WTC11 (cell line): ENCODE results near the gene CTNNA2. TPM values are rescaled to one million over a fixed set of nuclear protein-coding genes. Genes with fewer than 3 reads are reported as not detected.

Experiments
- ATAC-seq: fragments of 200-7000 bp; cut with Tn5 transposase; 2 replicates; pipeline ENCODE4 v1.10.0; 2021; ENCODE audit warnings: mild to moderate bottlenecking, moderate library complexity
- CTCF ChIA-PET: fragments of 300-600 bp; sonication (Branson Sonifier 250); formaldehyde crosslinking; loops from one replicate; lab custom pipeline; 2021; ENCODE audit warnings: antibody characterized with exemption; lab: Charles Lee
- POLR2A ChIA-PET: fragments of 350-600 bp; sonication (Branson Sonifier 250); formaldehyde crosslinking; loops from one replicate; lab custom pipeline; 2021; ENCODE audit warnings: antibody characterized with exemption; lab: Charles Lee
- DNase-seq: peaks from one replicate; pipeline ENCODE4 v3.0.0; 2021; ENCODE audit warnings: low spot score
- H3K27ac Mint-ChIP-seq: 2 replicates; pipeline ENCODE4 v1.8.0; 2021; ENCODE audit warnings: mixed read lengths
- H3K27me3 Mint-ChIP-seq: 2 replicates; pipeline ENCODE4 v1.8.0; 2021; ENCODE audit warnings: low read depth, mild to moderate bottlenecking, moderate library complexity, mixed read lengths
- H3K36me3 Mint-ChIP-seq: 2 replicates; pipeline ENCODE4 v1.8.0; 2021; ENCODE audit warnings: mixed read lengths
- H3K4me1 Mint-ChIP-seq: 2 replicates; pipeline ENCODE4 v1.8.0; 2022; ENCODE audit warnings: mixed read lengths
- H3K4me3 Mint-ChIP-seq: 2 replicates; pipeline ENCODE4 v1.8.0; 2021; ENCODE audit warnings: mild to moderate bottlenecking, moderate library complexity, mixed read lengths
- H3K9me3 Mint-ChIP-seq: 2 replicates; pipeline ENCODE4 v1.8.0; 2021; ENCODE audit warnings: mixed read lengths
- CTCF ChIP-seq: fragments of 200-600 bp; IDR thresholded peaks from 2 replicates; pipeline ENCODE4 v1.8.0; 2022; ENCODE audit warnings: antibody characterized with exemption
- GABPB1 ChIP-seq: sonication (generic); formaldehyde crosslinking; IDR thresholded peaks from 2 replicates; pipeline ENCODE4 v1.8.1; 2023; ENCODE audit warnings: mild to moderate bottlenecking, missing genetic modification reagents
- GTF2I ChIP-seq: fragments of 250-450 bp; sonication (Bioruptor Pico); conservative IDR thresholded peaks from 2 replicates; pipeline ENCODE4 v1.4.0; 2021; ENCODE audit warnings: mild to moderate bottlenecking
- MAX ChIP-seq: sonication (generic); formaldehyde crosslinking; IDR thresholded peaks from 2 replicates; pipeline ENCODE4 v1.8.0; 2022; ENCODE audit warnings: mild to moderate bottlenecking, missing genetic modification reagents
- MXD4 ChIP-seq: fragments of 250-450 bp; sonication (Bioruptor Pico); IDR thresholded peaks from 2 replicates; pipeline ENCODE4 v1.8.0; 2021; ENCODE audit warnings: mild to moderate bottlenecking, moderate library complexity, borderline replicate concordance
- NFATC4 ChIP-seq: fragments of 250-450 bp; sonication (Bioruptor Pico); IDR thresholded peaks from 2 replicates; pipeline ENCODE4 v1.9.0; 2021; ENCODE audit warnings: mild to moderate bottlenecking
- NR1H2 ChIP-seq: sonication (generic); formaldehyde crosslinking; IDR thresholded peaks from 2 replicates; pipeline ENCODE4 v1.9.0; 2021; ENCODE audit warnings: mild to moderate bottlenecking, moderate library complexity, missing genetic modification reagents
- NR3C1 ChIP-seq: sonication (generic); formaldehyde crosslinking; conservative IDR thresholded peaks from 2 replicates; pipeline ENCODE4 v1.8.1; 2023; ENCODE audit warnings: low read depth, mild to moderate bottlenecking, missing genetic modification reagents
- PRRX2 ChIP-seq: fragments of 250-450 bp; sonication (Bioruptor Pico); IDR thresholded peaks from 2 replicates; pipeline ENCODE4 v1.8.0; 2021; ENCODE audit warnings: mild to moderate bottlenecking
- RELA ChIP-seq: sonication (generic); formaldehyde crosslinking; IDR thresholded peaks from 2 replicates; pipeline ENCODE4 v1.8.1; 2022; ENCODE audit warnings: missing genetic modification reagents, mild to moderate bottlenecking, borderline replicate concordance
- SP1 ChIP-seq: sonication (generic); formaldehyde crosslinking; conservative IDR thresholded peaks from 2 replicates; pipeline ENCODE4 v1.8.1; 2022; ENCODE audit warnings: missing genetic modification reagents
- TEAD1 ChIP-seq: sonication (generic); formaldehyde crosslinking; IDR thresholded peaks from 2 replicates; pipeline ENCODE4 v1.8.0; 2022; ENCODE audit warnings: mild to moderate bottlenecking, missing genetic modification reagents
- ZNF121 ChIP-seq: sonication (generic); formaldehyde crosslinking; IDR thresholded peaks from 2 replicates; pipeline ENCODE4 v1.8.0; 2023; ENCODE audit warnings: missing genetic modification reagents
- ZNF232 ChIP-seq: sonication (generic); formaldehyde crosslinking; IDR thresholded peaks from 2 replicates; pipeline ENCODE4 v1.8.0; 2022; ENCODE audit warnings: mild to moderate bottlenecking, missing genetic modification reagents
- ZNF281 ChIP-seq: sonication (generic); formaldehyde crosslinking; IDR thresholded peaks from 2 replicates; pipeline ENCODE4 v1.8.0; 2023; ENCODE audit warnings: mild to moderate bottlenecking, missing genetic modification reagents
- ZNF416 ChIP-seq: fragments of 250-450 bp; sonication (Bioruptor Pico); IDR thresholded peaks from 2 replicates; pipeline ENCODE4 v1.9.0; 2021; ENCODE audit warnings: mild to moderate bottlenecking, inconsistent platforms
- ZNF423 ChIP-seq: fragments of 250-450 bp; sonication (Bioruptor Pico); IDR thresholded peaks from 2 replicates; pipeline ENCODE4 v2.1.2; 2022; ENCODE audit warnings: mild to moderate bottlenecking, moderate library complexity
- ZNF425 ChIP-seq: fragments of 250-450 bp; sonication (Bioruptor Pico); conservative IDR thresholded peaks from 2 replicates; pipeline ENCODE4 v1.9.0; 2021; ENCODE audit warnings: mild to moderate bottlenecking
- total RNA-seq: library from RNA; stranded (reverse); gene quantifications from 3 replicates; pipeline ENCODE4 v1.2.3, GENCODE V29; 2021

The CTNNA2 gene
- total RNA-seq, 1 experiment from 2014 or later: 3.8 TPM

- ChIA-PET POLR2A (interaction anchor here (1.1 kb wide), 1 partner anchor 189 kb away, joined by 3 read pairs; no protein-coding TSS in a partner anchor), CTCF (interaction anchor here (1.9 kb wide), 1 partner anchor 9 kb away, joined by 11 read pairs; no protein-coding TSS in a partner anchor)
- no peak for DNase-seq
- no peak for ATAC-seq
- Mint-ChIP-seq H3K27ac (no peak overlapping the region), H3K9me3 (peaks cover 3% of the 10 kb centered on the region; the same call in 1 of the 2 replicates), H3K36me3 (no peaks in the 10 kb centered on the region), H3K4me3 (no peak overlapping the region), H3K27me3 (no peaks in the 10 kb centered on the region), H3K4me1 (peaks cover 8% of the 10 kb centered on the region)
- TF ChIP-seq ZNF416 (CRISPR knock-in tag): no peak
- TF ChIP-seq GTF2I (CRISPR knock-in tag): no peak
- TF ChIP-seq ZNF425 (CRISPR knock-in tag): no peak
- TF ChIP-seq TEAD1: no peak
- no peak for TF ChIP-seq MAX (CRISPR knock-in tag)
- no peak for TF ChIP-seq NFATC4 (CRISPR knock-in tag)
Observed at GRCh38 chr2:80248146-80248545, 735.3 kb downstream of the CTNNA2 start.

- H3K27me3 Mint-ChIP-seq: no peaks in the 10 kb centered on the region; the same call in 1 of the 2 replicates
- H3K4me3 Mint-ChIP-seq: no peak overlapping the region
- no peak for ATAC-seq
- no peak for DNase-seq
- ChIA-PET POLR2A (no interaction called here), CTCF (interaction anchor here (1.1 kb wide), 1 partner anchor 14 kb away, joined by 4 read pairs; no protein-coding TSS in a partner anchor)
- no peaks in the 10 kb centered on the region for H3K36me3 Mint-ChIP-seq
- peaks cover 3% of the 10 kb centered on the region; the same call in 1 of the 2 replicates for H3K9me3 Mint-ChIP-seq
- no peak for TF ChIP-seq CTCF
- TF ChIP-seq ZNF423 (CRISPR knock-in tag): no peak
- no peak for TF ChIP-seq MXD4 (CRISPR knock-in tag)
- no peak for TF ChIP-seq GABPB1 (CRISPR knock-in tag)
- no peak overlapping the region for H3K27ac Mint-ChIP-seq
- peaks cover 16% of the 10 kb centered on the region for H3K4me1 Mint-ChIP-seq
Observed at GRCh38 chr2:80252294-80252986, 739.6 kb downstream of the CTNNA2 start.

GRCh38 chr2:80255918-80256781 lies 743.3 kb downstream of the CTNNA2 start:
- TF ChIP-seq NFATC4 (CRISPR knock-in tag) (no peak), NR3C1 (CRISPR knock-in tag) (no peak), ZNF232 (CRISPR knock-in tag) (no peak), CTCF (no peak), GTF2I (CRISPR knock-in tag) (no peak), RELA (no peak), ZNF281 (no peak), NR1H2 (CRISPR knock-in tag) (no peak), SP1 (no peak), PRRX2 (no peak), ZNF121 (no peak)
- Mint-ChIP-seq H3K27me3 (no peaks in the 10 kb centered on the region; the same call in 1 of the 2 replicates), H3K27ac (no peak overlapping the region), H3K9me3 (peaks cover under 1% of the 10 kb centered on the region; the same call in 1 of the 2 replicates), H3K4me3 (no peak overlapping the region), H3K4me1 (peaks cover 9% of the 10 kb centered on the region), H3K36me3 (no peaks in the 10 kb centered on the region)
- POLR2A ChIA-PET: no interaction called here
- CTCF ChIA-PET: interaction anchor here (0.5 to 2.4 kb wide), 10 partner anchors 8 to 243 kb away, joined by 3 to 11 read pairs (median 3); no protein-coding TSS in a partner anchor
- peak; percentile 85 for ATAC-seq
- peak; percentile 13 for DNase-seq
